K562 (cell line): ENCODE results near the gene EMC10. TPM values are rescaled to one million over a fixed set of nuclear protein-coding genes. Genes with fewer than 3 reads are reported as not detected.

Experiments
- ATAC-seq: fragments of 200-7000 bp; cut with Tn5 transposase; 3 replicates; pipeline ENCODE4 v1.9.1; 2020; ENCODE audit warnings: moderate library complexity
- BruUV-seq: library from RNA; stranded (reverse); fragments of 400-500 nt; replicated peaks from 2 replicates; lab custom pipeline; 2021; lab: Mats Ljungman, UMichigan
- CTCF ChIA-PET: fragments of 300-600 bp; formaldehyde crosslinking; extraction: SDS; loops from one replicate; lab custom pipeline; 2021; ENCODE audit warnings: low intra/inter-chr PET ratio; lab: Yijun Ruan, JAX
- POLR2A ChIA-PET: fragments of 300-600, 350-650 bp; sonication (Branson Sonifier 250); formaldehyde crosslinking; extraction: SDS; loops from one replicate; lab custom pipeline; 2021; ENCODE audit warnings: antibody characterized with exemption, inconsistent platforms; lab: Yijun Ruan, JAX
- DNase-seq, 4 experiments: peaks; one replicate each; pipeline versions ENCODE4 v3.0.0 to v3.0.0-alpha.2; 2011 to 2018; ENCODE audit warnings: low spot score in 3 of 4, mixed read lengths in 3 of 4; ENCODE audit errors: extremely low read depth in 1 of 4
- FAIRE-seq: peaks from 2 replicates; lab custom pipeline; 2011; peaks lifted over from hg19 to GRCh38; lab: Jason Lieb, UNC
- H2AFZ ChIP-seq: 2 replicates; pipeline ENCODE4 v1.6.0; 2011; ENCODE audit warnings: low read depth, low read length, control low read depth, inconsistent platforms
- H3K27ac ChIP-seq: fragments of 200-600 bp; 3 replicates; pipeline ENCODE4 v1.8.0; 2011; ENCODE audit warnings: low read depth, mild to moderate bottlenecking, control low read depth, inconsistent platforms, low read length, moderate library complexity, mixed read lengths; ENCODE audit errors: extremely low read depth
- H3K27me3 ChIP-seq, 2 experiments: fragments of 300-600 bp in 1 of 2; 2 replicates in 1 of 2; 3 replicates in 1 of 2; pipeline versions ENCODE4 v1.6.0 to v1.8.0; 2011; ENCODE audit warnings: inconsistent platforms in 2 of 2, low read length in 2 of 2, mild to moderate bottlenecking in 1 of 2, mixed read lengths in 1 of 2, moderate library complexity in 1 of 2; ENCODE audit not compliant: control insufficient read depth in 2 of 2, insufficient read depth in 2 of 2
- H3K36me3 ChIP-seq: fragments of 300-600 bp; 3 replicates; pipeline ENCODE4 v1.8.0; 2011; ENCODE audit warnings: mild to moderate bottlenecking, low read length, inconsistent platforms; ENCODE audit not compliant: control insufficient read depth, insufficient read depth
- H3K4me1 ChIP-seq, 2 experiments: fragments of 200-600 bp in 1 of 2; replicated peaks in 1 of 2; 2 replicates in 1 of 2; 3 replicates in 1 of 2; pipeline versions ENCODE4 v1.5.1 to v1.8.0; 2011; ENCODE audit warnings: inconsistent platforms in 2 of 2, low read length in 2 of 2, mild to moderate bottlenecking in 1 of 2, mixed read lengths in 1 of 2, moderate library complexity in 1 of 2; ENCODE audit not compliant: control insufficient read depth in 2 of 2, insufficient read depth in 2 of 2
- H3K4me2 ChIP-seq: 2 replicates; pipeline ENCODE4 v1.6.1; 2011; ENCODE audit warnings: low read length, control low read depth, inconsistent platforms, mixed read lengths; ENCODE audit not compliant: insufficient read depth
- H3K4me3 ChIP-seq: fragments of 200-600 bp; sonication (generic), shearing (Covaris generic); 2 replicates; pipeline ENCODE4 v1.5.1; 2016; ENCODE audit warnings: control low read depth, inconsistent platforms
- H3K79me2 ChIP-seq: fragments of 200-600 bp; 3 replicates; pipeline ENCODE4 v1.8.0; 2011; ENCODE audit warnings: low read length, inconsistent platforms; ENCODE audit not compliant: control insufficient read depth, insufficient read depth
- H3K9ac ChIP-seq, 2 experiments: 2 replicates each; pipeline versions ENCODE4 v1.6.0 to v1.6.1; 2011; ENCODE audit warnings: low read depth in 2 of 2, low read length in 2 of 2, control low read depth in 1 of 2, inconsistent platforms in 1 of 2, mild to moderate bottlenecking in 1 of 2, mixed read lengths in 1 of 2; ENCODE audit not compliant: insufficient read depth in 1 of 2
- H3K9me1 ChIP-seq: one replicate; pipeline ENCODE4 v1.6.0; 2011; ENCODE audit warnings: inconsistent platforms, mild to moderate bottlenecking, low read length, moderate library complexity; ENCODE audit not compliant: control insufficient read depth, insufficient read depth
- H3K9me3 ChIP-seq: replicated peaks from 2 replicates; pipeline ENCODE4 v1.5.1; 2011; ENCODE audit warnings: low read depth, low read length, inconsistent platforms; ENCODE audit not compliant: control insufficient read depth, insufficient read depth
- H4K20me1 ChIP-seq: replicated peaks from 2 replicates; pipeline ENCODE4 v1.6.1; 2011; ENCODE audit warnings: low read length, inconsistent platforms, mixed read lengths; ENCODE audit not compliant: control insufficient read depth, insufficient read depth
- DACH1 ChIP-seq: fragments of 450-650 bp; IDR thresholded peaks from 2 replicates; pipeline ENCODE4 v1.6.1; 2018; ENCODE audit not compliant: partially characterized antibody
- EP400 ChIP-seq: fragments of 450-650 bp; IDR thresholded peaks from 2 replicates; pipeline ENCODE4 v1.6.1; 2017; ENCODE audit warnings: antibody characterized with exemption, mild to moderate bottlenecking, moderate library complexity
- FIP1L1 ChIP-seq: fragments of 200-400 bp; formaldehyde crosslinking; IDR thresholded peaks from 2 replicates; pipeline ENCODE4 v1.6.1; 2018; ENCODE audit warnings: mild to moderate bottlenecking, low read depth, low read length; ENCODE audit not compliant: poor library complexity, severe bottlenecking
- HOXB6 ChIP-seq: fragments of 250-450 bp; sonication (Bioruptor Pico); IDR thresholded peaks from 2 replicates; pipeline ENCODE4 v1.5.1; 2022; ENCODE audit warnings: mild to moderate bottlenecking, borderline replicate concordance
- KHSRP ChIP-seq: fragments of 450-650 bp; IDR thresholded peaks from 2 replicates; pipeline ENCODE4 v1.6.1; 2017
- NFYB ChIP-seq: IDR thresholded peaks from 2 replicates; pipeline ENCODE4 v1.6.1; 2011; ENCODE audit warnings: mild to moderate bottlenecking, moderate library complexity; ENCODE audit not compliant: insufficient read length; ENCODE audit errors: extremely low read depth
- NRF1 ChIP-seq, 2 experiments: fragments of 450-650 bp; IDR thresholded peaks in 1 of 2; conservative IDR thresholded peaks in 1 of 2; 2 replicates each; pipeline ENCODE4 v1.6.1; 2014; ENCODE audit warnings: mild to moderate bottlenecking in 2 of 2
- RB1 ChIP-seq: fragments of 450-650 bp; IDR thresholded peaks from 2 replicates; pipeline ENCODE4 v1.6.1; 2017; ENCODE audit warnings: low read depth, mild to moderate bottlenecking
- TCF7L2 ChIP-seq: fragments of 150-350 bp; IDR thresholded peaks from 2 replicates; pipeline ENCODE4 v1.6.1; 2016; ENCODE audit warnings: low read depth, mild to moderate bottlenecking, low read length, moderate library complexity
- ZNF140 ChIP-seq: fragments of 250-450 bp; sonication (Bioruptor Pico); IDR thresholded peaks from 2 replicates; pipeline ENCODE4 v1.8.0; 2021; ENCODE audit warnings: moderate library complexity, mild to moderate bottlenecking, inconsistent platforms
- ZNF561 ChIP-seq: fragments of 450-650 bp; formaldehyde crosslinking; conservative IDR thresholded peaks from 2 replicates; pipeline ENCODE4 v1.4.0; 2020; ENCODE audit warnings: mild to moderate bottlenecking, moderate library complexity
- WGBS: fragments of 100-300 bp; shearing (Covaris generic); methylation state at CpG from one replicate; pipeline ENCODE4 v1.1.6; 2016; ENCODE audit warnings: low coverage, mixed read lengths; ENCODE audit not compliant: insufficient coverage; ENCODE audit errors: missing lambda C conversion rate; 5-methylcytosine and 5-hydroxymethylcytosine counted together
- in situ Hi-C: fragments of 300-500 bp; cut with MboI; formaldehyde crosslinking; loops from 4 replicates; pipeline ENCODE4 v1.15.0; 2018; ENCODE audit warnings: inconsistent platforms, mixed read lengths
- intact Hi-C: fragments of 100-400 bp; cut with micrococcal nuclease; formaldehyde crosslinking; loops from 2 replicates; pipeline ENCODE4 v1.14.2; 2022
- polyA plus RNA-seq, 8 experiments: library from polyadenylated mRNA; depleted of rRNA in 4 of 8; stranded (reverse) in 5 of 8; unstranded in 3 of 8; fragments of >200 nt; fragmentation: Nextera tagmentation in 2 of 8; fragmentation: Illumina TruSeq in 1 of 8; extraction: Ambion mirVana in 2 of 8; extraction: Trizol in 1 of 8; gene quantifications; 2 replicates each; pipeline versions ENCODE4 v1.2.1 to v1.2.3, GENCODE V29; 2011 to 2014; ENCODE audit warnings: inconsistent platforms in 1 of 8, missing spikeins in 1 of 8
- total RNA-seq, 7 experiments: library from RNA; depleted of rRNA in 6 of 7; stranded (reverse); fragments of >200 nt in 6 of 7; fragmentation: Illumina TruSeq in 2 of 7; extraction: Trizol in 2 of 7; gene quantifications; 2 replicates each; pipeline versions ENCODE4 v1.2.1 to v1.2.3, GENCODE V29; 2011 to 2021; ENCODE audit warnings: low replicate concordance in 1 of 7
- TF ChIP-seq, protein P1 (sequence below): fragments of 450-650 bp; formaldehyde crosslinking; IDR thresholded peaks from 2 replicates; pipeline ENCODE4 v1.4.0; 2020; ENCODE audit warnings: mild to moderate bottlenecking, mixed read lengths
- TF ChIP-seq, protein P2 (sequence below): fragments of 250-450 bp; sonication (Bioruptor Pico); IDR thresholded peaks from 2 replicates; pipeline ENCODE4 v1.8.0; 2022; ENCODE audit warnings: inconsistent platforms
- TF ChIP-seq, protein P3 (sequence below): fragments of 450-650 bp; IDR thresholded peaks from 2 replicates; pipeline ENCODE4 v1.7.1; 2018; ENCODE audit warnings: mild to moderate bottlenecking, low read depth; ENCODE audit not compliant: partially characterized antibody

The EMC10 gene
- total and polyA plus RNA-seq, 9 of the 15 experiments (the other 6 are each of a cell fraction or from before 2014, with no cell fraction given): 1.4 to 46.0 (median 13.1) TPM

DNA sequence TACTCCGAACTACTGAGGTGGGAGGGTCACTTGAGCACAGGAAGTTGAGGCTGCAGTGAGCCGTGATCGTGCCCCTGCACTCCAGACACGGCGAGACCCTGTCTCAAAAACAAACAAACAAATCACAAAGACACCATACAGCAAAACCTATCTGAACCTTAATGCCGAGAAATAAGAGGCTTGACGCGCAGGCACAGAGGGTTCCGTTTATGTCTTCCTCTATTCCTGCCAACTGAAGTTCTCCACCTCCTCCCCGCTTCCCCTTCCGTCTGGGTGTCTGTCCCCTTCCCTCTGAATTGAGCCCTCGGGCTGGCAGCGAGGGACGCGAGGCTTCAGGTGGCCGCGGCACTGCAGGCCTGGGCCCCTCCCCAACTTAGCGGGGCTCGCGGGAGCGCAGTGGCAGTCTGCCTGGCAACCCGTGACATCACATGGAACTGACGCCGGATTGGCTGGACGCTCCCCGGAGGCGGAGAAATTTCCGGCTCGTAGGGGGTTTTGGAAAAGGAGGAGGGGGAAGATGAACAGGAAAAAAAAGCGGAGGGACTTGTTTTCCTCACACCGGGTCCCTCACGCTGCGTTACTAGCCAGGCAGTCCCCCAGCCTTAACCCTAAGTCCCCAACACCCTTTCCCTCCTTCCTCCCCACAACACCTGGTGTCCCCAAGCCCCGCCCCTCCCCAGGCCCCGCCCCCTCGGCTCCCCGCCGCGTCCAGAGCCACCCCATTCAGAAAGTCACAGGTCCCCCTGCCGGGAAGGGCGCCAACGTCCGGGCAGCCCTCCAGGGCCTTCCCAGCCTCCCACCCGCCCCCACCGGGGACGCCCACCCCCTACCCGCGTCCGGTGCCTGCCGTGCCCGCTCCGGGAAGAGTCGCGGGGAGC, 44.7 kb upstream of the EMC10 start:
- H3K4me1 ChIP-seq: peaks cover 12 to 54% of the 10 kb centered on the region in 2 experiments; a peak in 4 of 5 replicates
- ChIA-PET POLR2A (interaction anchor here (0.6 to 1.1 kb wide), 3 partner anchors 13 to 124 kb away, joined by 3 read pairs; no protein-coding TSS in a partner anchor), CTCF (interaction anchor here (0.6 kb wide), 1 partner anchor 48 kb away, joined by 3 read pairs; no protein-coding TSS in a partner anchor)
- H4K20me1 ChIP-seq: no peaks in the 10 kb centered on the region
- peak overlapping the region; percentile 93 for H2AFZ ChIP-seq
- no peaks in the 10 kb centered on the region for H3K79me2 ChIP-seq
- no peaks in the 10 kb centered on the region for H3K9me1 ChIP-seq
- H3K9me3 ChIP-seq: no peaks in the 10 kb centered on the region
- H3K9ac ChIP-seq: peak overlapping the region; percentile 68 to 88
- peak overlapping the region; percentile 53 for H3K4me3 ChIP-seq
- ATAC-seq (peak; percentile 97), FAIRE-seq (peak; percentile 96), DNase-seq (peak; percentile 86 to 96 (median 95))
- TSS peak; percentile 97 for BruUV-seq
- H3K4me2 ChIP-seq: peak overlapping the region; percentile 85
- no peaks in the 10 kb centered on the region for H3K36me3 ChIP-seq
- in situ Hi-C loops (no loop called here), intact Hi-C loops (no loop called here)
- H3K27ac ChIP-seq: peak overlapping the region; percentile 41; the same call in 2 of the 3 replicates
- 7% methylated on average over 26 of the region's 54 CpGs for WGBS
- peaks cover 0 to 3% of the 10 kb centered on the region in 2 experiments; a peak in 1 of 5 replicates for H3K27me3 ChIP-seq
- TF ChIP-seq NFYB (peak; percentile 67), EP400 (peak; percentile 86), HOXB6 (CRISPR knock-in tag) (no peak), ZNF561 (CRISPR knock-in tag) (no peak), TCF7L2 (no peak), ZNF140 (no peak), FIP1L1 (peak; percentile 42), NRF1 (conservative IDR thresholded peaks at IDR 0.05 in 1 of 2, IDR thresholded peaks at IDR 0.05 in 1 of 2) (0 out of 4 replicates have a peak, but pooled peaks have one; percentile 36 to 50), RB1 (no peak; the same call in 1 of the 2 replicates), KHSRP (peak; percentile 66), DACH1 (no peak)
- TF ChIP-seq, protein P1, sequence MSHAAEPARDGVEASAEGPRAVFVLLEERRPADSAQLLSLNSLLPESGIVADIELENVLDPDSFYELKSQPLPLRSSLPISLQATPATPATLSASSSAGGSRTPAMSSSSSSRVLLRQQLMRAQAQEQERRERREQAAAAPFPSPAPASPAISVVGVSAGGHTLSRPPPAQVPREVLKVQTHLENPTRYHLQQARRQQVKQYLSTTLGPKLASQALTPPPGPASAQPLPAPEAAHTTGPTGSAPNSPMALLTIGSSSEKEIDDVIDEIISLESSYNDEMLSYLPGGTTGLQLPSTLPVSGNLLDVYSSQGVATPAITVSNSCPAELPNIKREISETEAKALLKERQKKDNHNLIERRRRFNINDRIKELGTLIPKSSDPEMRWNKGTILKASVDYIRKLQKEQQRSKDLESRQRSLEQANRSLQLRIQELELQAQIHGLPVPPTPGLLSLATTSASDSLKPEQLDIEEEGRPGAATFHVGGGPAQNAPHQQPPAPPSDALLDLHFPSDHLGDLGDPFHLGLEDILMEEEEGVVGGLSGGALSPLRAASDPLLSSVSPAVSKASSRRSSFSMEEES: peak; percentile 22; the same call in 1 of the 2 replicates
- TF ChIP-seq, protein P2, sequence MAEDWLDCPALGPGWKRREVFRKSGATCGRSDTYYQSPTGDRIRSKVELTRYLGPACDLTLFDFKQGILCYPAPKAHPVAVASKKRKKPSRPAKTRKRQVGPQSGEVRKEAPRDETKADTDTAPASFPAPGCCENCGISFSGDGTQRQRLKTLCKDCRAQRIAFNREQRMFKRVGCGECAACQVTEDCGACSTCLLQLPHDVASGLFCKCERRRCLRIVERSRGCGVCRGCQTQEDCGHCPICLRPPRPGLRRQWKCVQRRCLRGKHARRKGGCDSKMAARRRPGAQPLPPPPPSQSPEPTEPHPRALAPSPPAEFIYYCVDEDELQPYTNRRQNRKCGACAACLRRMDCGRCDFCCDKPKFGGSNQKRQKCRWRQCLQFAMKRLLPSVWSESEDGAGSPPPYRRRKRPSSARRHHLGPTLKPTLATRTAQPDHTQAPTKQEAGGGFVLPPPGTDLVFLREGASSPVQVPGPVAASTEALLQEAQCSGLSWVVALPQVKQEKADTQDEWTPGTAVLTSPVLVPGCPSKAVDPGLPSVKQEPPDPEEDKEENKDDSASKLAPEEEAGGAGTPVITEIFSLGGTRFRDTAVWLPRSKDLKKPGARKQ: no peak
- TF ChIP-seq, protein P3, sequence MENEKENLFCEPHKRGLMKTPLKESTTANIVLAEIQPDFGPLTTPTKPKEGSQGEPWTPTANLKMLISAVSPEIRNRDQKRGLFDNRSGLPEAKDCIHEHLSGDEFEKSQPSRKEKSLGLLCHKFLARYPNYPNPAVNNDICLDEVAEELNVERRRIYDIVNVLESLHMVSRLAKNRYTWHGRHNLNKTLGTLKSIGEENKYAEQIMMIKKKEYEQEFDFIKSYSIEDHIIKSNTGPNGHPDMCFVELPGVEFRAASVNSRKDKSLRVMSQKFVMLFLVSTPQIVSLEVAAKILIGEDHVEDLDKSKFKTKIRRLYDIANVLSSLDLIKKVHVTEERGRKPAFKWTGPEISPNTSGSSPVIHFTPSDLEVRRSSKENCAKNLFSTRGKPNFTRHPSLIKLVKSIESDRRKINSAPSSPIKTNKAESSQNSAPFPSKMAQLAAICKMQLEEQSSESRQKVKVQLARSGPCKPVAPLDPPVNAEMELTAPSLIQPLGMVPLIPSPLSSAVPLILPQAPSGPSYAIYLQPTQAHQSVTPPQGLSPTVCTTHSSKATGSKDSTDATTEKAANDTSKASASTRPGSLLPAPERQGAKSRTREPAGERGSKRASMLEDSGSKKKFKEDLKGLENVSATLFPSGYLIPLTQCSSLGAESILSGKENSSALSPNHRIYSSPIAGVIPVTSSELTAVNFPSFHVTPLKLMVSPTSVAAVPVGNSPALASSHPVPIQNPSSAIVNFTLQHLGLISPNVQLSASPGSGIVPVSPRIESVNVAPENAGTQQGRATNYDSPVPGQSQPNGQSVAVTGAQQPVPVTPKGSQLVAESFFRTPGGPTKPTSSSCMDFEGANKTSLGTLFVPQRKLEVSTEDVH: peak; percentile 75
